Mucosa of stomach (tissue), 1 donor: ENCODE results near the gene SLC37A2.

Experiments used
- H3K27me3 ChIP-seq: one replicate; pipeline ENCODE4 v1.7.0; 2013; ENCODE audit warnings: mild to moderate bottlenecking, low read length; ENCODE audit not compliant: control insufficient read depth, insufficient read depth
- H3K36me3 ChIP-seq: one replicate; pipeline ENCODE4 v1.7.0; 2013; ENCODE audit warnings: low read length; ENCODE audit not compliant: control insufficient read depth, insufficient read depth
- H3K4me1 ChIP-seq: one replicate; pipeline ENCODE4 v1.7.0; 2013; ENCODE audit warnings: mild to moderate bottlenecking, low read length; ENCODE audit not compliant: control insufficient read depth, insufficient read depth
- H3K4me3 ChIP-seq: one replicate; pipeline ENCODE4 v1.7.0; 2013; ENCODE audit warnings: low read length
- H3K9ac ChIP-seq: one replicate; pipeline ENCODE4 v1.7.0; 2013; ENCODE audit warnings: mild to moderate bottlenecking, low read length, moderate library complexity
- H3K9me3 ChIP-seq: one replicate; pipeline ENCODE4 v1.7.0; 2013; ENCODE audit warnings: mild to moderate bottlenecking, low read length, moderate library complexity; ENCODE audit not compliant: control insufficient read depth
- donor health status: Pancreatic carcinoma.

Gene SLC37A2

GRCh38 chr11:125056931-125057692 is 6.0 kb upstream of the SLC37A2 start:
- H3K9ac ChIP-seq, result no peak overlapping the region
- no peaks in the 10 kb centered on the region for H3K27me3 ChIP-seq
- H3K4me3 ChIP-seq, result no peak overlapping the region
- no peaks in the 10 kb centered on the region for H3K4me1 ChIP-seq
- no peaks in the 10 kb centered on the region for H3K36me3 ChIP-seq
- no peaks in the 10 kb centered on the region for H3K9me3 ChIP-seq

- H3K4me3 ChIP-seq, result no peak overlapping the region
- no peak overlapping the region for H3K9ac ChIP-seq
- no peaks in the 10 kb centered on the region for H3K4me1 ChIP-seq
- no peaks in the 10 kb centered on the region for H3K36me3 ChIP-seq
- no peaks in the 10 kb centered on the region for H3K9me3 ChIP-seq
- no peaks in the 10 kb centered on the region for H3K27me3 ChIP-seq
These were observed 5.5 kb upstream of the SLC37A2 start for GRCh38 chr11:125057693-125058016.

GRCh38 chr11:125061281-125061680 is 1.8 kb upstream of the SLC37A2 start:
- Histone ChIP-seq H3K4me1 (peaks cover 4% of the 10 kb centered on the region), H3K4me3 (no peak overlapping the region), H3K36me3 (no peaks in the 10 kb centered on the region), H3K27me3 (peaks cover 18% of the 10 kb centered on the region), H3K9ac (no peak overlapping the region), H3K9me3 (no peaks in the 10 kb centered on the region)

GRCh38 chr11:125062218-125062930 is 731 bp upstream of the SLC37A2 start:
- H3K9me3 ChIP-seq, result no peaks in the 10 kb centered on the region
- H3K36me3 ChIP-seq, result no peaks in the 10 kb centered on the region

GRCh38 chr11:125063429-125064043 is 431 bp downstream of the SLC37A2 start:
- H3K27me3 ChIP-seq, result peaks cover 18% of the 10 kb centered on the region
- H3K9ac ChIP-seq, result peak overlapping the region; percentile 55
- no peaks in the 10 kb centered on the region for H3K9me3 ChIP-seq

More at GRCh38 chr11:125062218-125062930, 731 bp upstream of the SLC37A2 start:
- H3K4me1 ChIP-seq, result peaks cover 4% of the 10 kb centered on the region
- peak overlapping the region; percentile 55 for H3K9ac ChIP-seq
- H3K27me3 ChIP-seq, result peaks cover 18% of the 10 kb centered on the region
- peak overlapping the region; percentile 47 for H3K4me3 ChIP-seq

GRCh38 chr11:125064070-125064469 is 965 bp downstream of the SLC37A2 start:
- Histone ChIP-seq H3K9ac (no peak overlapping the region), H3K9me3 (no peaks in the 10 kb centered on the region), H3K4me1 (peaks cover 9% of the 10 kb centered on the region), H3K36me3 (no peaks in the 10 kb centered on the region), H3K4me3 (no peak overlapping the region), H3K27me3 (peaks cover 18% of the 10 kb centered on the region)

More at GRCh38 chr11:125063429-125064043, 431 bp downstream of the SLC37A2 start:
- Histone ChIP-seq H3K4me3 (peak overlapping the region; percentile 47), H3K4me1 (peaks cover 4% of the 10 kb centered on the region), H3K36me3 (no peaks in the 10 kb centered on the region)

- peaks cover 41% of the 10 kb centered on the region for H3K4me1 ChIP-seq
These were observed 5.3 kb downstream of the SLC37A2 start for GRCh38 chr11:125068368-125068767.

GRCh38 chr11:125069008-125069407 is 5.9 kb downstream of the SLC37A2 start:
- H3K27me3 ChIP-seq, result peaks cover 12% of the 10 kb centered on the region
- no peaks in the 10 kb centered on the region for H3K36me3 ChIP-seq
- H3K9ac ChIP-seq, result no peak overlapping the region
- peaks cover 37% of the 10 kb centered on the region for H3K4me1 ChIP-seq
- H3K9me3 ChIP-seq, result no peaks in the 10 kb centered on the region
- H3K4me3 ChIP-seq, result no peak overlapping the region

More at GRCh38 chr11:125068368-125068767, 5.3 kb downstream of the SLC37A2 start:
- Histone ChIP-seq H3K9ac (no peak overlapping the region), H3K36me3 (no peaks in the 10 kb centered on the region), H3K27me3 (peaks cover 18% of the 10 kb centered on the region), H3K4me3 (no peak overlapping the region), H3K9me3 (no peaks in the 10 kb centered on the region)

GRCh38 chr11:125069796-125070195 is 6.7 kb downstream of the SLC37A2 start:
- no peak overlapping the region for H3K9ac ChIP-seq

GRCh38 chr11:125070699-125071254 is 7.7 kb downstream of the SLC37A2 start:
- H3K4me1 ChIP-seq, result peaks cover 37% of the 10 kb centered on the region
- H3K4me3 ChIP-seq, result no peak overlapping the region
- H3K9me3 ChIP-seq, result no peaks in the 10 kb centered on the region
- no peak overlapping the region for H3K9ac ChIP-seq
- no peaks in the 10 kb centered on the region for H3K36me3 ChIP-seq
- H3K27me3 ChIP-seq, result no peaks in the 10 kb centered on the region

More at GRCh38 chr11:125069796-125070195, 6.7 kb downstream of the SLC37A2 start:
- Histone ChIP-seq H3K4me3 (no peak overlapping the region), H3K9me3 (no peaks in the 10 kb centered on the region), H3K36me3 (no peaks in the 10 kb centered on the region), H3K4me1 (peaks cover 37% of the 10 kb centered on the region), H3K27me3 (peaks cover 6% of the 10 kb centered on the region)

GRCh38 chr11:125071435-125071834 is 8.3 kb downstream of the SLC37A2 start:
- Histone ChIP-seq H3K27me3 (no peaks in the 10 kb centered on the region), H3K9me3 (no peaks in the 10 kb centered on the region), H3K4me3 (no peak overlapping the region), H3K9ac (no peak overlapping the region), H3K36me3 (no peaks in the 10 kb centered on the region), H3K4me1 (peaks cover 37% of the 10 kb centered on the region)

- Histone ChIP-seq H3K27me3 (no peaks in the 10 kb centered on the region), H3K9ac (no peak overlapping the region), H3K4me3 (no peak overlapping the region), H3K36me3 (no peaks in the 10 kb centered on the region), H3K4me1 (peaks cover 37% of the 10 kb centered on the region), H3K9me3 (no peaks in the 10 kb centered on the region)
These were observed 8.7 kb downstream of the SLC37A2 start for GRCh38 chr11:125071846-125072217.
